CD1c-positive myeloid dendritic cell (primary cell): ENCODE results near the gene C1orf174.

ENCODE experiments used
- DNase-seq: peaks from one replicate; pipeline ENCODE4 v3.0.0-alpha.2; 2016; ENCODE audit errors: extremely low spot score

Gene C1orf174

DNA sequence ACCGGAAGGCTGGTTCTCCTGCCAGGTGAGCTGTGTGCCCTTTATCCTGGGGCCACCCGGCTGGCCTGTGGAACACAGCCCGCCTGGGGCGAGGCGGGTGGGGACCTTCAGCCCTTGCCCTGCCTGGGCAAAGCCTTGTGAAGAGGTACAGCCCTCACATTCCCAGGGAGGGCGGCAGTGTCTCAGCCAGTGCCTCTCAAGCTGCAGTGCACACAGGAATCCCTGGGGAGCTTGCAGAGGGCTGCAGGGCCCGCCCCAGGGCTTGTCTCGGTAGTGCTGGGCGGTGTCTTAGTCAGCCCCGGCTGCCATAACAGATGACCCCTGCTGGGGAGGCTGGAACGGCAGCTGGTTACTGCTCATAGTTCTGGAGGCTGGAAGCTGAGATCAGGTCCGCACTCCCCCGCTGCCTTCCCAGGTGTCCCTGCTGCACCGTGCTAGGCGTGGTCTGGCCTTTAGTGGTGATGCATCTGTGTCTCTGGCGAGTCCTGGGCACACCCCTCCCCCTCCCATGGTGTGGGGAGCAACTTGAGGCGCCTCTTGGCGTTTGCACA lies 30.2 kb downstream of the C1orf174 start:
- DNase-seq: no peak

- no peak for DNase-seq
Observed at GRCh38 chr1:3868464-3869006, 31.5 kb downstream of the C1orf174 start.

- DNase-seq: no peak
Observed at GRCh38 chr1:3865606-3866160, 34.4 kb downstream of the C1orf174 start.

DNA sequence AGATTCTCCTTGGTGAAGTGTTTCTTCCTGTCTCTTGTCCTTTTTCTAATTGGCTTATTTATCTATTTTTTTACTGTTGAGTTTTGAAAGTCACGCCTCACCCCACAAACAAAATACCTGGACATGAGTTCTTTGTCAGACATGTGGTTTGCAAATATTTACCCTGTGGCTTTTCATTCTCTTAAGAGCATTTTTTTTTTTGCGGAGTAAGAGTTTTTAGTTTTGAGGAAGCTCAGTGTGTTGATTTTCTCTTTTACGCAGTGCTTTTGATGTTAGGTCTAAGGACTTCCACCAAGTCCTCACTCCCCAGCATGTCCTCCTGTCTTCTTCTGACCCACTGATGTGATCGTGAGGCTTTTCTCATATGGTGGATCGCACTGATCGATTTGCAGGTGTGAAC lies 35.2 kb downstream of the C1orf174 start:
- DNase-seq: no peak

GRCh38 chr1:3863231-3863935 lies 36.7 kb downstream of the C1orf174 start:
- no peak for DNase-seq

- DNase-seq: no peak
Observed at GRCh38 chr1:3858231-3858981, 41.7 kb downstream of the C1orf174 start.

GRCh38 chr1:3857791-3858129 lies 42.3 kb downstream of the C1orf174 start:
- no peak for DNase-seq

- DNase-seq: peak; percentile 93
Observed at GRCh38 chr1:3856923-3857790, 42.9 kb downstream of the C1orf174 start, which contains the start of the genes CEP104 and DFFB. TSS of gene CEP104 (minus strand) at chr1:3857211. CDS start at chr1:3852407, 4,804 bp downstream. TSS of gene DFFB (plus strand) at chr1:3857476. CDS start at chr1:3857604, 128 bp downstream.

DNA sequence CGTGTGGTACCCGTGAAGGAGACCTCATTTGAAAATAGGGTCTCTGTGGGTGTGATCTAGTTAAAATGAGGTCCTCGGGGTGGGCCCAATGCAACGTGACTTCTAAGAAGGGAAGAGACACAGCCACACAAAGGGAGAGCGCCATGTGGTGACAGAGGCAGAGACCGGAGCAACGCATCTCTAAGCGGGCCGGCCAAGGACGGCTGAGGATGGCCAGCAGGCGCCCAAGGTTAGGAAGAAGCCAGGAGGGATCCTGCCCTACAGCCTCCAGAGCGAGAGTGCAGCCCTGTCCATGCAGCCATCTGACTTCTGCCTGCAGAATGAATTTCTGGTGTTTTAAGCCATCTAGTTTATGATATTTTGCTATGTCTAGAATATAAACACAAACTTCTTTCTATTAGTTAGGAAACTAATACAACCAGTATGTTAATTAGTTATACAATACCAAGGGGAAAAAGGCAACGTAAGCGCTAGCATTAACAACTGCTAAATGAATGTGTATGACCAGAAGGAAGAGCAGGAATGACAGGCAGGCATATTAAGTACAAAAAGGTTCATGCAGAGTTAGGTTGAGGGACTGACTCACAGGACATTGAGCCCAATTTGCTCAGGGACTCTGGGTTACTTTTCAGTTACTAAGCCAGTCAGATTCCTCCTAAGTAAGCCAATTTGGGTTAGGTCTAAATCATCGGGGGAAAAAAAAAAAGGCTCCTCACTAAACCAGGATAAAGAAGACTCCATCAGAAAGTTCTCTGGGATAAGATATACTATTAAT lies 47.2 kb downstream of the C1orf174 start:
- no peak for DNase-seq

DNA sequence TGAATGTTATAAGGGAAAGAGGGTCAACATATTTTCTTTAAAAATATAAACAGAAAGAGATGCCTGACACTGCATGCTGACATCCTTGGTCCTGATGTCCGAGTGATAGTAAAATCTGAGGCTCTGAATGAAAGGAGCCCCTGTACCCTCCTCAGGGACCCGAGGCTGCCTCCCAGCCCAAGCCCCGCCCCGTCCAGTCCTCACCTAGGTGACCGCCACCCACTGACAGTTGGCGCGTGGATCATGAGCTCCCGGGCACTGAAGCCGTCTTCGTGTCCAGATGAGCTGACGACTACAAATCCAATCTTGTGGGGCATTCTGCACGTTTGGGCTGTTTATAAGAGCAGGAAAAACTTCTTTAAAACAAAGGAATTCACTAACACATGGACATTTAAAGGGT lies 48.0 kb downstream of the C1orf174 start:
- DNase-seq: no peak

- no peak for DNase-seq
Observed at GRCh38 chr1:3851292-3851691, 48.8 kb downstream of the C1orf174 start.

DNA sequence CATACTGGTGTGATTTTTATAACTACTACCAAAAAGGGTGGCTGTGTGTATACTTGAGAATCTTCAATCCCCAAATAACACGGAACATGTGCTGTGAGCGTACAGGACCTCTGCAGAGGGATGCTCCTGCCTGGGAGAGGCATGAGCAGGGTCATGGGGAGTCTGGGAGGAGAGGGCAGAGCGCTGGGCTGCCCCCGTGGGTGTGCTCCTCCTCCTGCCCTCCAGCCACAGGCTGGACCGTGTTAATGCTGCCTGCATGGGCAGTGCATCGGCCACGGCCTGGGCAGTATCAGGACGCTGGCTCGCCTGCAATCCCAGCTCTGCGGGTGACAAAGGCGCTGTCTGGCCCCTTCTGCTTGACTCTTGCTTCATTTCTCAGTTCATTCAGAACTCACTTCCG lies 49.2 kb downstream of the C1orf174 start:
- no peak for DNase-seq

GRCh38 chr1:3847081-3847480 lies 53.0 kb downstream of the C1orf174 start:
- DNase-seq: no peak

- DNase-seq: no peak
Observed at GRCh38 chr1:3846541-3846940, 53.5 kb downstream of the C1orf174 start.

GRCh38 chr1:3842912-3843311 lies 57.2 kb downstream of the C1orf174 start:
- DNase-seq: peak; percentile 11

- DNase-seq: no peak
Observed at GRCh38 chr1:3841491-3841890, 58.6 kb downstream of the C1orf174 start.
